Left lobe of liver (tissue), 2 donors: ENCODE results near the gene CIRBP. TPM values are rescaled to one million over a fixed set of nuclear protein-coding genes. Genes with fewer than 3 reads are reported as not detected.

Source experiments
- ATAC-seq: fragments of 200-7000 bp; cut with Tn5 transposase; one replicate; pipeline ENCODE4 v1.9.1; 2020; ENCODE audit warnings: mild to moderate bottlenecking, moderate library complexity
- DNase-seq: peaks from one replicate; pipeline ENCODE4 v3.0.0-alpha.2; 2020; ENCODE audit warnings: low spot score
- total RNA-seq: library from RNA; stranded (reverse); gene quantifications from one replicate; pipeline ENCODE4 v1.2.1, GENCODE V29; 2021
- donor health status: DM: no; HTN: no; CAD: no; lungs with moderate emphysema.
- donor health status: DM: no; HTN: yes; CAD: no.

The CIRBP gene
- total RNA-seq, 1 donor from 2014 or later: 125 TPM

DNA sequence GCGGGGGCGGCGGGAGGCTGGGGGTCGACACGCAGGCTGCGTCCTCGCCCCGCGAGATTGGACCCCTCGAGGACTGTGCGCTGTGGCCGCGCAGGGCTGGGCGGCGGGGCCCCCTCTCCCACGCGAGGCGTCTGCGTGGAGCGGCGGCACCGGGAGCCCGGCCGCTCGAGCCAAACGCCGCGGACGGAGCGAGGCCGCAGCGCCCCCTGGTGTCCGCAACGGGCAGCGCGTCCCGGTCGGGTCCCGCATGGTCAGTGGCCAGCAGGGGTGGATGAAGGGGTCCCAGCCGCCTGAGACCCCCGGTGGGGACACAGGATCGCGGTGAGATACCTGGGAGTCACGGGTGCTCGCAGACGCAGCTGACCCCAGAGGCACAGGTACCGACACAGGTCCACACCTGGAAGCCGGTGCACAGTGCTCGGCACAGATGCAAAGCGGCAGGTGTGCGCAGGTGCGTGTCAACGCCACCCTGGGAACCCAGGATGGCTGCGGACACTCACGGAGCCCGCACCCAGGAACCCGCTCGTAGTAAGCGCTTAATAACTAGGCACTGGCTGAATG, 2.1 kb upstream of the CIRBP start:
- ATAC-seq: peak; percentile 55
- peak; percentile 84 for DNase-seq

- no peak for ATAC-seq
- peak; percentile 58 for DNase-seq
Measured at GRCh38 chr19:1267477-1268225, 1.5 kb upstream of the CIRBP start.

GRCh38 chr19:1268226-1269064, 687 bp upstream of the CIRBP start:
- peak; percentile 62 for DNase-seq
- ATAC-seq: no peak

DNA sequence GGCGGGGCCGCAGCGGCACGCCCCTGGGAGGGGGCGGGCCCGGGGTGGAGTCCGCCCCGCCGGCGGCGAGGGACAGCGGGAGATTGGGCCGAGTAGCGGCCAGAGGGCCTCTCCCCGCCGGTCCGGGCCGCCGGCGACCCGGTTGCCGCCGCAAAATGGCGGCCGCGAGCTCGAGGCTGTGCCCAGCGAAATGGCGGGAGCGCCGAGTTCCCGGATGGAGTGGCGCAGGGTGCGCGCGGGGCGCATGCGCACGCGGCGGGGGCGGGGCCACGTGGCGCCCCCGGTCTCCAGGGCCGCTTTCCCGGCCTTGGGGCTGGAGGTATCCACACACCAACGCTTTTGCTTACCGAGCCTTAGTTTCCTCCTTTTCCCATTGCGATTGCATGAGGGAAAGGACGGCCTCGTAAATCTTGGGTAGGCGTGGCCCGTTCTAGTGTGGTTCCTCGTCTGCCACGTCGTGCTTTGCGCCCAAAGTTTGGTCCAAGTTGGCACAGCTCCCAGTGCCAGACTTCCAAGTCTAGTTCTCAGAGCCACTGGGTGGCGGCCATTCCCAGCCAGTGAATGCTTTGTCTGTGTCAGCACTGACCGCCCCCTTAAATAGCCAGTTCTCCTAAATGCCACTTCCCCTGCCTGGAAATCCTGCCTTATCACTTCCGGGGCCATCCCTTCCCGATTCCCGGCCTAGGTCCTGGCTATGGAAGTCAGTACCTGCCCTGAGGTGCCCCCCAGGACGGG, 513 bp downstream of the CIRBP start:
- ATAC-seq: peak; percentile 21
- DNase-seq: peak; percentile 89

- ATAC-seq: no peak
- DNase-seq: peak; percentile 56
Measured at GRCh38 chr19:1270213-1270853, 1.2 kb downstream of the CIRBP start.

DNA sequence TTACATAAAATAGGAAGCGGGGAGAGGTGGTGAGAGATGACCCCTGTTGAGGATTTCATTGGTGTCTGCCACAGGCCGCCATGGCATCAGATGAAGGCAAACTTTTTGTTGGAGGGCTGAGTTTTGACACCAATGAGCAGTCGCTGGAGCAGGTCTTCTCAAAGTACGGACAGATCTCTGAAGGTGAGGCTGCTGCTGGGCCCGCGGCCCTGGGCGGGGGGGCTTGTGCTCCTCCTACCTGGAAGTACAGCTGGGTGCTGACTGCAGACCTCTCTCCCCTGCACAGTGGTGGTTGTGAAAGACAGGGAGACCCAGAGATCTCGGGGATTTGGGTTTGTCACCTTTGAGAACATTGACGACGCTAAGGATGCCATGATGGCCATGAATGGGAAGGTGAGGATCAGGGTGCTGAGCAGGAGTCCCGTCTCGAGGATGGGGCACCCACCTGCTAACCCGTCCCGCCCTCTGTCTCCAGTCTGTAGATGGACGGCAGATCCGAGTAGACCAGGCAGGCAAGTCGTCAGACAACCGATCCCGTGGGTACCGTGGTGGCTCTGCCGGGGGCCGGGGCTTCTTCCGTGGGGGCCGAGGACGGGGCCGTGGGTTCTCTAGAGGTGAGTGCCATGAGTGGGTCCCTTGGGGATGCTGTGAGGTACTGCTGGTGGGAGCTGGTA, 1.9 kb downstream of the CIRBP start:
- ATAC-seq (no peak), DNase-seq (no peak)

DNA sequence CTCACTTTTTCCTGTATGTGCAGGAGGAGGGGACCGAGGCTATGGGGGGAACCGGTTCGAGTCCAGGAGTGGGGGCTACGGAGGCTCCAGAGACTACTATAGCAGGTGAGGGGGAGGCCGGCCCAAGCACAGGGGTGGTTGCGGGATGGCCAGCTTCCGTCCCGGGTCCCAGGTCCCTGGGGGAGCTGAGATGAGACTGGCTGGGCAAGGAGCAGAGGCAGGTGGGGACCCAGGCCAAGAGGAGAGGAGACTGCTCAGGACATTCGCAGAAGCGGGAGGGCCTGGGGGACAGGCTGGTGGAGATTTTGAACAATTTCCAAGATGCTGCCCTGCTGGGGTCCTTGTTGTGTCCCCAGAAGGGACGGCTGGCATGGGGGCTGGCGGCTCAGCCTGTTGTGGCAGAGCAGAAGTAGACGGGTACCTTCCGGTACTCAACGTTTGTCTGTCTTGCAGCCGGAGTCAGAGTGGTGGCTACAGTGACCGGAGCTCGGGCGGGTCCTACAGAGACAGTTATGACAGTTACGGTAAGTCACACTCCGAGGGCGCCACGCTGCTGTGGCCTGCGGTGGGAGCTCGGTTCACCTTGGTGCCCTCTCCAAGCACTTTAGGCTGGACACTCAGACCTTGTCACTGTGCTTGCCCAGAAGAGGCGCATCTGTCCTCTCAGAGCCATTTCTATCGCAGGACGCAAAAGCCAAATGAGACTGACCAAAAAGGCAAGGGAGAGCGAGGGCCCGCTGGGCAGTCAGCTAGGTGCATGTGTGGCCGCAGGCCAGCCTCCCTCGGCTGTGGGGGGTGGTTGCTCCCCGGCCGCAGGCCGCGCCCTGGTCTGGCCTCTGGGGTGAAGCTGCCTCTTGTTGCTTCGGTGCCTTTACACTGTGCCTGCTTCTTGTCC, 2.6 kb downstream of the CIRBP start:
- no peak for ATAC-seq
- DNase-seq: peak; percentile 65

- DNase-seq (no peak), ATAC-seq (no peak)
Measured at GRCh38 chr19:1272423-1273262, 3.5 kb downstream of the CIRBP start.

GRCh38 chr19:1273263-1274041, 4.3 kb downstream of the CIRBP start:
- peak; percentile 16 for ATAC-seq
- peak; percentile 88 for DNase-seq

DNA sequence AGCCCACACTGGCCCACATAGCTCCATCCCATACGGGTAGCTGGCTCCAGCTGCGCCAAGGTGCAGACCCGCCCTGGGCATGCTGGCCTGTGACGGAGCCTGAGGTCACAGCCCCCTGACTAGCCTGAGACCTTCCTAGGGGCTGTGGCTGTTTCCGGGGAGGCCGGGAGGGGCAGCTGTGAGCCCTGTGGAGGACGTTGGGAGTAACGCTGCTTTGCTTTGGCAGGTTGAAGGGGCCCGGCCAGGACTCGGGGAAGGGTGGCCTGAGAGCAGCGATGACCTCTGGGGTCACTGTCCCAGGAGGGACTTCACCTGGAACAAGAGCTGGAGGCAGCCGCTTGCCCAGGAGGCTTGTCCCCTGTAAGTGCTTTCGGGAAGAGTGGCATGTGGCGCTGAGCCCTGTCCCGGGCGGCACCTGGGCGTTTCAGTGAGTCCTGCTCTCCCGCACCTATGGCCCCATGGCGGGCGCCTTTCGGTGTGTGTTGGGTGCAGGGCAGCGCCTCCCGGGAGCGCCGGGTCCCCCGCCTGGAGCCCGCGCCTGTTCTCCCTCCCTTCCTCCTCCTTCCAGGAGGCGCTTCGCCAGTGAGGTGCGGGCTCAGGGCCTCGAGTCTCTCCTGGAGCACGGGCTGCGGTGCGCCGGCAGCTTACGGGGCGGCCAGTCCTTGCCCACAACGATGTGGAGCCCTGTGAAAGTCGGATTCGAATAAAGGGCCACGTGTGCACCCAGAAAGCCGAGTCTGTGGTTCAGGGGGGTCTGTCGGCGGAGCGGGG, 5.1 kb downstream of the CIRBP start:
- peak; percentile 59 for DNase-seq
- no peak for ATAC-seq

GRCh38 chr19:1274852-1275259, 5.7 kb downstream of the CIRBP start:
- peak; percentile 3 for ATAC-seq
- DNase-seq: no peak

GRCh38 chr19:1275260-1275975, 6.3 kb downstream of the CIRBP start, which contains the start of gene FAM174C:
Gene FAM174C, plus strand, starts transcription at chr19:1275530. Its CDS starts 20 bp downstream, at chr19:1275550.
- DNase-seq (peak; percentile 96), ATAC-seq (peak; percentile 76)

DNA sequence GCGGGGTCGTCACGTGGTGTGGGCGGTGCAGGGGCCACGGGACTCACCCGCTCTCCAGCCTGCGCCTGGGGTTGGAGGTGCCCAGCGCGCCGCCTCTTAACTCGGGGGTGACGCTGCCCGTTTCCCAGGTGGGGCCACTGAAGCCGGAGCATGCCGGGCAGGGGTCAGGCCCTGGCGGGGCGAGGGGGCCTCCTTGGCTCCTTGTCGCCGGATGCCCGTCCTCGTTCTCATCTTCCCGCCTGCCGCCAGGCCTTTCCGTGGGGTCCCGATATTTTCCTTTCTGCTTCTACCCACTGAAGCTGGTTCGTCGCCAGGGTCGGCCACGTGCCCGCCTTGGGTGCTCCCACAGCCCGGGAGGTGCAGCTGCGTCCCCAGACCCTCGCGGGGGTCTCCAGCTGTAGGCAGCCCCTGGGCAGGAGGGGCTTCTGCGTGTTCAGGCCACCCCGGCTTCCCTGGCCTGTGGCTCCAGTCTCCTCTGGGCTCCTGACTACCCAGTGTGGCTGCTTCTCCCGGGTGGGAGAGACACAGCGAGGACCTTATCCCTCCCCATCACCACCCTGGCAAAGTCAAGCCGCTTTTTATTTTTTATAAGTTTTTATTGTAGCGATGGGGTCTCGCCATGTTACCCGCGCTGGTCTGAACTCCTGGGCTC, 7.0 kb downstream of the CIRBP start:
- no peak for ATAC-seq
- no peak for DNase-seq

GRCh38 chr19:1276628-1277022, 7.5 kb downstream of the CIRBP start:
- ATAC-seq (no peak), DNase-seq (no peak)

DNA sequence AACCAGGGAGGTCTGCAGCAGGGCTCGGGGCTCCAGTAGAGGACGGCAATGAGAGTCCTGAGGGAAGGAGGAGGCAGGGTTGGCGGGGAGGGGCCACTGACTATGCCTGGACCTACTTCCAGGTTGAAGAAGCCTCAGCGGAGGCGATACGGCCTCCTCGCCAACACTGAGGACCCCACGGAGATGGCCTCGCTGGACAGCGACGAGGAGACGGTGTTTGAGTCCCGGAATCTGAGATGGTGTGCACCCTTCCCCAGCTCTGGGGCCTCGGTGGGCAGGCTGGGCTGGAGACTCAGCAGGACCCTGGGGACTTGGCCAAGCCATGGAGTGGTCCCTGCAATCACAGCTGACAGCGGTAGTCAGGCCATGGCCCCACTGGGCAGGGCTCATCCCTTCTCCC, 7.9 kb downstream of the CIRBP start:
- no peak for DNase-seq

More for the DNA sequence above, 7.9 kb downstream of the CIRBP start:
- ATAC-seq: no peak
